Stimulated activated CD8-positive, alpha-beta memory T cell treated with anti-CD3 and anti-CD28 coated beads, Interleukin-15, amount 100 ng/mL, for 48 hours (primary cell): ENCODE data around the gene PDE2A.
A peak's percentile ranks its signal among the peaks of the same experiment; 100 is the strongest.

ENCODE experiments used
- DNase-seq, 2 donors: peaks; one replicate each; pipeline ENCODE4 v3.0.0-alpha.2; 2020; ENCODE audit warnings: low read depth in 2 of 2

Gene PDE2A

DNA sequence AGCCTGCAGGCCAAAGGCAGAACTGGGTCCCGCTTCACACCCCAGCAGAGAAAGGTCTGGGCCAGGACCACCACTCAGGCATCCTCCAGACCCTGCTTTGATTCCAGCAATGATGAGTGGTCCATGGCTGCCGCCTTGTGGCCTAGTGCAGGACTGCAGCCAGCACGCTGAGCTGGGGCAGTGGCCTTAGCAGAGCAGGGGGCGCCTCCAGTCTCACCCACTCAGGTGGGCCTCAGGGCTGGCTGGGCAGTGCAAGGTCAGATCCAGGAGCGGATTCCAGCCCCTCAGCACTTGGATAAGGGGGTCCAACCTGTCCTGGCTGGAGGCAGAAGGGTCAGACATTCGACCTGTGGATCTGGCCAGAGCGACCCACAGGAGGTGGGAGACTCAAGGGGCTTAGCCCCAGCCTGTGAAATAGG, 9.6 kb upstream of the PDE2A start:
- DNase-seq: peak; percentile 42 to 49

DNA sequence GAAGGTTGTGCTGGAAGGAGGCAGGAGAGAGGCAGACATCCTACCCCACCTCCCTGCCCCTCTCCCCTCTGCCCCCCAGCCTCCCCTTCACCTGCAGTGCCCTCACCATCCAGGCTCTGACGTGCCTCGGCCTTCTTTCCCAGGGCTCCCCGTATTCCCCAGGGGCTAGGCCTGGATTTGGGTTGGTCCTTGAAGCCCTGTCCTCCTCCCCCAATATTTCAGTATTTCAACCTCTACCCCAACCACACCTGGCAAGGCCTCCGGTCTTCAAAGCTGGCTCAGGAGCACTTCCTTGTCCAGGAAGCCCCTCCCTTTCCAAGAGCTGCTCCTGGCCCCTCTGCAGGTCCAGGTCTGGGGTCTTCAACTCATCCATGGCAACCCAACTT, 8.6 kb upstream of the PDE2A start:
- DNase-seq: no peak

DNA sequence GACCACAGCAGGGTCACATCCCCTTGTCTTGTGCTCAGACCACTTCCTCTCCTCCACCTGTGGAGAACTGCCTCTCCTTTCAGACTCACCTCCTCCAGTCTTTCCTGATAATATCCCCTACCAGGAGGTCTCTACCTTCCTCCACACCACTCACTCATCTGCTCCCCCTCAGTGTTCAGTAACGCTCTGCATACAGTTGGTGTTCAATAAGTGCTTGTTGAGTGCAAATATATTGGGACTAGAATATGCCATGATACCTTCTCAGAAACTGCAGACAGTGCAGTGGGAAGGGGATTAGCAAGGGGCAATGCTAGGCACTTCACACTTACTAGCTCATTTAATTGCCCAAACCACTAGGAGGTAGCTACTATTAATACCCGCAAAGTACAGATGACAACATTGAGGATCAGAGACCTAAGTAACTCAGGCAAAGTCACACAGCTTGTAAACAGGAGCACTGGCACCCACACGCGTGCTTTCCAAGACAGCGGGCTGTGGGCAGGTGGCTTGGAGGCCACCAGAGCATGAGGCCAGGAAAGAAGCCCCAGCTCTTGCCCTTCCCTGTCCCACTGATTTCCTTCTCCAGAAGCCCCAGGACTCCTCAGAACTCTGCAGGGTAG, 8.1 kb upstream of the PDE2A start:
- DNase-seq: no peak

DNA sequence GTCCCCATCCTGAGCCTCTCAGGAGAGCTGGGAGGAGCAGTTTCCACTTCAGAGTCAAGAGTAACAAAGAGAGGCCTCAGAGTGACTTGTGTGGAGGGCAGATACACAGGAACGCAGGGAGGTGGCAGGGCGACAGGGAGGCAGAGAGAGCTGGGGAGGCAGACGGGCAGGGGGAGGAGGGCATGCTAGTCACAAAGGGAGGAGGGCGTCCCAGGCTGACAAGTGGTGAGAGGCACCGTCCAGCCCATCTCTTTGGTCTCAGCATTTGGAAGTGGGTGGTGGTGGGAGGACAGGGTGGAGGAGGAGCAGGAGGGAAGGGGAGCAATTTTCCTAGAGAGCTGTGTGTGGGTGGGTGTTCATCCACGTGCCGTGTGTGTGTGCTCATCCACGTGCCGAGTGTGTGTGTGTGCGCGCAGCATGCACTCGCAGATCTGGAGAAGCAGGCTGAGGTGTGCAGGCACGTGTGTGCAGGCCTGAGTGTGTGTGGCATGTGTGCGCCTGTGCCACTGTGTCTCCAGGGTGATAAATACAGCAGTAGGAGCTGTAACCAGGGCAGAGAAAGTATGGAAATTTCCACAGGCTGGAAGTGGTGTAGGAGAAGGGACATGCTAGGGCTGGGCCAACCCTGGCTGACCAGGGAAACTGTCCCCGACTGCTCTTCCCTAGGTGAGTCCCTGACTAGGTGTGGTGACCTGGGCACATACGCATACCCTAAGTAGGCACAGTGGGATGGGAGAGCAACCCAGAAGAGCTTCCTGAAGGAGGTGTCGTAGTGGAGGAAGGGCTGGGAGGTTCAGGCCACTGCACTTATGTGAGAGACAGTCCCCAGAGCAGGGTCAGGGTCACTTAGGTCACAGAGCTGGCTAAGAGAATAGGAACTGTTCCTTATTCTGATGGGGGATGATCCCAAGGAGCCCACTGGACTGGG, 7.3 kb upstream of the PDE2A start:
- no peak for DNase-seq

DNA sequence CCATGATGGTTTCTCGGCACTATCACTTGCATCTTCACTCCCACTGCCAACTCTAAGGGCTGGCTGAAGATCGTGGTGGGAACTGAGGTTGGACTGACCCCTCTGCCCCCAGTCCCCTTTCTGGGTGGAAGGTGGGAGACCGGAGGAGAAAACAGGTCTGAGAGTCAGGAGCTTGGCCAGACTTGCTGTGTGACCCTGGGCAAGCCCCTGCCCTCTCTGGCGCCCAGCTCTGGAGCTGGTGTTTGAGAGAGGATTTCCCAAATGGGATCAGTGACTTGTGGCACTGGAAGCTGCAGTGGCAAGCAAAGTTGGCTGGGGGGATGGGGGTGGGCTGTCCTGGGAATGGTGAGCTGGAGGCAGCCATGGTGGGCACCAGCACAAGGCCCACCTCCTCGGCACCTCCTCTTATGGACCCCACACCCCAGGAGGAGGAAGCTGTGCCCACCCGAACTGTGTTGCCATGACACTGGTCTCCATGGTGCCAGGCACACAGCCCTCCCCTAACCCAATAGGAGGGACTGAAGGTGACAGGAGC, 6.5 kb upstream of the PDE2A start:
- DNase-seq: no peak

DNA sequence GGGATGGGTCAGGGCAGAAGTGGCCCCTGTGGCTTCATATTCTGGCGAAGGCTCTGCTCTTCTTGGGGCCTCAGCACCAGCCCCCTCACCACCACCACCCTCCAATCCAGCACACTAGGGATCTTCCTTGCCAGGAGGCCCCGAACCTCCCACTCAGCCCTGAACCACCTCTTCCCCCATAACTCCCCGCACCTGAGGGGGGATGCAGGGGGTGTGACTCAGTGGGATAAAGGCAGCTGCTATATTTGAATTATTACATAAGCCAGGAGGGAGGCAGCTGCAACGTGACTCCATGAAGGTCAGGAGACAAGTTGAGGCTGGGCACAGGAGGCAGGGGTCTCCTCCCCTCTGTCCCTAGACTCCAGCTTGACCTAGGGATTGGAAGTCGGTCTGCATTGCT, 5.6 kb upstream of the PDE2A start:
- DNase-seq: no peak

DNA sequence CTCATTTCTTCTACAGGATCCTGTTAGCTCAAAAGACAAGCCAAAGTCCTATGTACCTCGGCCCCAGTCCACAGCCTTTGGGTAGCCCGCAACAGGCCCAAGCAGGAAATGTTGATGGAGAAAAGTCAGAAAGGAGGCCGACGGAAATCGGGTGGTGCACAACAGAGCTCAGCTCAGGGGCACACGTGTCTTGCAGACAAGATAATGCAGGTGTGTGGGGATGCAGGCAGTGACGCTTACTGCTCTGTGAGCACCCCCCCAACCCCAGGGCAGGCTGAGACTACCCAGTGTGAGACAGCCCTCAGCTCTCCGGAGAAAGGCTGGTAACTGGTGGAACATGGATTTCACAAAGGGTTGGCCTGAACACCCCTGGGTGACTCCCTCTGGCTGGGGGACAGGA, 4.3 kb upstream of the PDE2A start:
- no peak for DNase-seq

DNA sequence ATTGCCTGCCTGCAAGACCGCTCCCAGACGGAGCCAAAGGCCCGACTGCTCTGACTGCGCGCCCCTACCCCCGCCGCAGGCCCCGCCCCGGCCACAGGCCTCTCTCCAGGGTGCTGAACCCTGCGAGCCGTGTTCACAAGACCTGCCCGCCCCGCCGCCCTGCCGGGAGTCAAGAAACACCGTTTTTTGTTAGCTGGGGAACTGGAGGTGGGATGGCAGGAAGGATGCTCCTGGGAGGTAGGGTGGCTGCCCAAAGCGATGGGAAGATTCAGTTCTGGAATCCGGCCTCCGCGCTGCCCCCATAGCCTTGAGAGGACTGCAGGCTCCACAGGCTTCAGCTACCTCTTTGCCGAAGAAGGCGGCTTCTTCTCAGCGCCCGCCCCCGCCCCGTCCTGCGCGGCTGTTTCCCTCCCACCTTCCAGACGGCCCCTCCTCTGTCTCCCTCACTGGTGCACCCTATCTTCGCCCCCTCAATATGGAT, 2.7 kb upstream of the PDE2A start:
- peak; percentile 25 to 57 for DNase-seq

DNA sequence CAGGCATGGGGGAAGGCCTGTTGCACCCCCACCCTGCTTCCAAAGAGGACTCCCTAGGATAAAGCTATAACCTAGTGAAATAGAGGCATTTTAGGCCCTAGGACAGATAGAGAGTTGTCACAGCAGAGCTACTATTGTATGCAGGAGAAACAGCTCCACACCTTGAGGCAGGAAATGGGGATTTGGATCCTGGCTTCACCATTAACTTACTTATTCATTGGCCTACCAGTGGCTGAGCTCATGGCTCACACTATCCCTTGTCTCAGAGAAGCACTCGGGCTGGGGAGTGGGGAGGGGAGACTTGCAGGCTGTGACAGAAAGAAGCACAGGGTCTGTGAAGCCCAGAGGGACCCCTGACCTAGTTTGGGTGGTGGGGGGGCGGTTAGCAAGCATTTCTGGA, 999 bp upstream of the PDE2A start:
- DNase-seq: no peak

DNA sequence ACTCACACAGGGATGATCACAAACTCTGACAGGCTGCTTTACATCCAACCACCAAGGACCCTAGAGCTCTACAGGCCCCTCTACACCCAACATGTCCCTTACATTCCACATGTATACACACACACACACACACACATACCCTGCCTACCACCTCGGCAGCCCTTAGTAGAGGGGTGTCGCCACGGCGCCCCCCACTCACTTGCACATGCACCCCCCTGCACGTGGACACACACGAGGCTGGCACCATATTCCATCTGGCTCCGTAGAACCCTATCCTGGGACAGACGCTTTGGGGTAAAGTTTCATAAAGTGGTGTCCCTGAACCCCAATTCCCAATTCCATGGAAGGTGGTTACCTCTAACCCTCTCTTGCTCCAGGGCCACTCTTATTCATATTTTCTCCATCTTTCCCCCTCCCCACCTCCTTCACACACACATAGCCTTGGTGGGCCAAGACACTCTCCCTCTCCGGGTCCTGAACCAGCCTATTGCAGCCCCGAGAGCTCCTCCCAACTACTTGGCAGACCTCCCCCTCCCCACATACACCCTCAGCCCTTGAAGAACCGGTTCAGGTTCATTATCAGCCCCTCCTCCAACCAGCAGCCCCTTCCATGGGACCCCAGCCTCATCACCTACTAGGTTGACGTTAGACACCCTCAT, 809 bp downstream of the PDE2A start:
- DNase-seq: no peak

DNA sequence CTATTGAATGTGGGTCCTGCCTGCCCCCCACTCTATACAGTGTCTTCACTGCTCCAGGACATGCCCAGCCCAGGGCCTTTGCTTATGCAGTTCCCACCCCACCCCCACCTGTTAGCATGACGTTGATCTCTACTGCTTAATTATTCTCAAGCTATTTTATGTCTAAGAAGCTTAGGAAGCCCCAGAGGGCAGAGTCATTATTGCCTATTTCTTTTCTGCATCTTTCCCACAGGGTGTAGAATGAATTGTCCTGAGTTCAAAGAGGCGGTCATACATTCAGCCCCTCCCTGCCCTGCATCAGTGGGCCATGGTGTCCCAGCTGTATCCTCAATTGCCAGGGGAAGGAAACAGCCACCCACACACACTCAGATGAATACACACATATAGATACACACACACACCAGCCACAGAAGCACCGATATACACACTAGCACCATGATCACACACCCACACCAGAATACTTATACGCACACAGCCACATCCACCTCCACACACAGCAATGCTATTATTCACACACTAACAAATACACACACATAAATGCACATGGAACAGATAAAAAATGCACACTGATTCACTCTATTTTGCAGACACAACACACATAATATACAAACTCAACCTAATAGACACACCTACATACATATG, 1.5 kb downstream of the PDE2A start:
- DNase-seq: no peak

DNA sequence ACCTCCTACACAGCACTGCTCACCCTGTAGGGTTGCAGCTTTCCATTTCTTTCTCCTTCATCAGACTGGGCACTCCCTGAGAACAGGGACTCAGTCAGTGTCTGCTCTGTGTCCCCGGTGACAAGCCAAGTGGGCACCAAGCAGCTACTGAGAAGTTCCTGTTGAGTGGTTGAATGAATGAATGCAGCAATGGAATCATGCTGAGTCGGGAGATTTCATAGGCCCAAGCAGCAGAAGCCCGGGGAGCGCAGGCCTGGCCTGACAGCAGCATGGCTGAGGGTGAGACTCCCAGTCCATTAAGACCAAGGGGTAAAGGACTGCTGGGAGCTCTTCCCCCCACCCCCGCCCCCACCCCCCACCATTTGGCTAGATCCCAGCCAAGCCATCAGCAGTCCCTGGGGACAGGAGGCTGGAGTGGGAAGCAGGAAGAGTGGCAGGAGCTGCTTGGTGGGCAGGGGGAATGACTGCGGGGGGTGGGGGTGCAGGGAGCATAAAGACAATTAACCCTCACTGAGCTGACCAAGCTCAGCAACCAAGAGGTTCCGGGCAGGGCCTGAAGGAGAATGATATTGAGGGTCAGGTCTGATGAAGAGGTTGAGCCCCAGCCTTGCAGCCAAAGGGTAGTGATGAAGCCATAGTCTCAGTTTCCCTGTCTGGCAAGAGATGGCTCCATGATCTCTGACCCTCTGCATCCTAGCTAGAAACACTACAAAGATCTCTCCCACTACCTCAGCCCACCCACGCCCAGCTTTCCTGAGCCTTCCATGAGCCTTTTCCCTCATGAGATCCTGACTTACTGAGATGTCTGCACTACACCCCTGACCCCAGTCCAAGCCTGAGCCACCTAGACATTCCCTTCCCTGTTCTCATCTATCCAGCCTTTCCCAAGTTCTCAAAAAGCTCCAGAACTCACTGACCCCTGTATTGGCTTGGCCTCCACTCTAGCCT, 2.8 kb downstream of the PDE2A start:
- DNase-seq: no peak

DNA sequence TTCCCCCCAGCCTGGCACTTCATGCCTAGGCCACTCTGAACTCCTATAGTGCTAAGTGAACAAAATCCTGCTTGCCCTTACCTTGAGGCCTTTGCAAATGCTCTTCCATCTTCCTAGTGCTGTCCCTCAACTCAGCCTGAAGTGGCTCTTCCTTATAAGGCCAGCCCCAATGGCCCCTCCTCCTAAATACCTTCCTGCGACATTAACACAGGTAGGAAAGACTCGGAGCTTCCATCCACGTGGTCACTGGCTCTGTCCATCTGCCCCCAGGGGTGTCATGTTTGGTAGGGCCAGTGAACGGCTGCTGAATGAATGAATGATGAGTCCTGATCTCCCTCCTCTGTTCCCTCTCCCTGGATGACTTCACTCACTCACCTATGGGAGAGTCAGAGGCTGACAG, 4.2 kb downstream of the PDE2A start:
- DNase-seq: no peak

DNA sequence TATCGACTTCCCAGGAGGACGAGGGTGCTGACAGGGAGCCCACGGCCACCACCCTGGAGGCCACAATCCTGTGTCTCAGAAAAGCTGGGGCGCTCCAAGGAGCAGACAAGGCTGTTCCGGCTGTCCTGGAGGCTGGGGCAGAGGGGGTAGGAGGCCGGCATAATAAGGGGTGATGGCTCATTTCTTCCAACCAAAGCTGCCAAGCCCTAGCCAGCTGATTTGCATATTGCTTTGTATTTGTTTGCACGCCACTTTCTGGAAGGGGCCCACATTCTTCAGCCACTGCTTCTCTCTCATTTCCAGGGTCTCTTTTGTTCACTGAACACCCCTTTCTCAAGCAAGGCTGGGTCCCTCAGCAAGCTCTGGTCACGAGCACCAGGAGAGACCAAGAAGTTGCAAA, 4.7 kb downstream of the PDE2A start:
- no peak for DNase-seq

DNA sequence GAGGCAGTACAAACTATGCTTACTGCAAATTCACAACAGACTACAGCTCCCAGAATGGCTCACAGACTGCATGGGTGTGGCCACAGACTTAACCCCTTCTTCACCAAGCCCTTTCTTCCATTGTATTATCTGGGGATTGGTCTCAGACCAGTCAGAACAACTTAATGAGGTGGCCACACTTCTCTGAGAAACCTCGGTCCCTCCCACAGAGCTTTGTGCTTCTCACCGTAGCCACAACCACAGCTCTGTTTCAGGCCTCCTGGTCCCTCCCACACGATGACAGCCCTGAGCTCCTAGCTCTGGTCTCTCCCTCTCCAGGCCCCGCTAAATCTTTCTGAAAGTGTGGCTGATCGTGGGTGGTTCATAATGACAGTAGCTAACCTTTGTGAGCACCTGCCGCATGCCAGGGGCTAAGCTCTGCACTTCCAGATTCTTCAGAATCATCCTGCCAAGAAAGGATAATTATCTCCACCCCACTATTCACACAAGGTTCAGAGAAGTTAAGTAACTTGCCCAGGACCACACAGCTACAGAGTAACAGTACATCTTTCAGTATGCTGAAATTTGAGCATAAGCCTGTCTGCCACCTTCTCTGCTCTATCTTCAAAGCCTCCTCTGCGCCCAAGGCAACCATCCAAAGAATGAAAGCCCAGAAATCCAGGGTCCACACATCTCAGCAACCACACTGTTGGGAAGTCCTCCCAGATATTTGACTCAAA, 5.4 kb downstream of the PDE2A start:
- DNase-seq: peak; percentile 76 to 77

DNA sequence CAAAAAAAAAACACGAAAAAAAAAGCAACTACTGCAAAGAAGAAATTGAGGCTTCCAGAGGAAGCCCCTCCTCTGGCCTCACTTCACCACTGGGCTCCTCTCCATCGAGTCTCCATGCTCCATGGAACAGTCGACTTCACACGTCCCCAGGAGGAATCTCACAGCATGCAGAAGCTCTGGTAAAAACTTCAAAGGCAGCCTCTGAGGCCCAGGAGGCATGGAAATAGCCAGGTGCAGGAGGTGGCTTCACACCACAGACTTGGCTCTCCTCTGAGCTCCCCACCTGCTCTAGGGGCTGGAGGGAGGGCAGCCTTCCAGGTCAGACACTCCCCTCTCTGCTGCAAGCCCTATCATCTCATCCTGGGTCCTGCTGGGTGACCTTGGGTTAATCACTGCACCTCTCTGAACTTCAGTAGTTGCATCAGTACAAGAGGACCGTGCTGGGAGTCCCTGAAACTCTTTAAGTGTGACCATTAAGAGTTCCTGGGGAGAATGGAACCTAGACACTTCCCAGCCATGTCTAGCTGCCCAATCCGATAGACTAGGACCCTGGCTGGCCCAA, 8.2 kb downstream of the PDE2A start:
- no peak for DNase-seq

DNA sequence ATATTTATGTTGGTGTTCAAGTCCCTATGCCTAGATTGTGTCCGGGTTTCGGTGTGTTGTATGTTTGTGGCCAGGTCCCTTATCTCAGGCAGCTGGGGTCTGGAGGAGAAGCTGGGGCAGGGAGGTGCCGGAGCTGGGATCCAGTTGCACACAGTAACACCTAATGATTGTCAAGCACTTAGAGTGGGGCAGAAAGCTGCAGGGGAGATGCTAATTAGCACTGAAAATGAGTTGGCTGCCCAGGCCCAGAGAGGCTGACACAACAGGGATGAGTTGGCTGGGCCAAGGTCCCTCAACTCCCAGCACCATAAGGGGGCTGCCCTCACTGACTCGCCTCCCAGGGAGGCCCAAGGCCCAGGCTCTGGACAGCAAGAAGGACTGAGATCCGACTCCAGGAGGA, 12.2 kb downstream of the PDE2A start:
- DNase-seq: no peak

DNA sequence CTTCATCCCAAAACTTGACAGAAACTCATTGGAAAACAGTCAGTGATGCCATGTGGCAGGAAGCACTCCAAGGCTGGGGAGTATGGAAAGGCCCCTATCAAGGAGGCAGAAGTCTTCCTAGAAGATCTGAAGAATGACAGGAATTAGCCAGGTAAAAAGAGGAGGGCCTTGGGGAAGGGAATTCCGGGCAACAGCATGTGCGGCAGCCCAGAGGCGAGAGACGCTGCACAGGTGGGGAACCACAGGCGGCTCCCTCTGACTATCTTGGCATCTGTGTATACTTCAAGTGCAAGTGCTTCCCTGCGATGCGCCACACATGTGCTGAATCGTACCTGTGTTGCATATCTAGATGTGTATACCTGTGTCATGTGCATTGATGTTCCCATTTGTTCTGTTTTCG, 12.7 kb downstream of the PDE2A start:
- DNase-seq: no peak

DNA sequence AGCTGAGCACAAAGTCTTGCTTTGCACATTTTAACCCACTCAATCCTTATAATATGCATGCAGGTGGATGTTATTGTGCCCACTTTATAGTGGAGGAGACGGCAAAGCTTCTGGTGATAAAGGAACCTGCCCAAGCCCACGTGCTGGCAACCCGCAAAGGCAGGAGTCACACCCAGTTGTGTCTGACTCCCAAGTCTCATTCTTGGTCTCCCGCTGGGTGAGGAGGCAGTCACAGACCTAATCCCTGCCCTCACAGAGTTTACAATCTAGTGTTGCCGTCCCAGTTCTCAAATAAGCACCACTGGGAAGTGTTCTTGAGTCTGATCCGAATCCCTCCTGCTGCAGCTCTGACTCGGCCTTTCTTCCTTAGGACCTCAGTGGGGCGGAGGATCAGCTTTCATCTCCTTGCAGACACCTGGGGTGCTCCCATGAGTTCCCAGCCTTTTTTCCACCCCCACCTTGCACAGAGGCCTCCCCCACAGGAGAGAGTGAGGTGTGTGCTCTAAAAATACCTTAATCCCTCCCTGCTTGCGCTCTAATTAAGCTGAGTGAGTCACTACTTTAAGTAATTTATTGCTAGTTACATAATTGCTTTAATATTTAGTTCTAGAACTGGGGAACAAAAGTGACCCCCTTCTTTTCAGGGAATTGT, 15.1 kb downstream of the PDE2A start:
- DNase-seq: no peak
